SK-N-SH (cell line): ENCODE results near the gene ULK1. TPM values are rescaled to one million over a fixed set of nuclear protein-coding genes. Genes with fewer than 3 reads are reported as not detected.

ENCODE experiments used
- CTCF ChIA-PET: fragments of 300-600, 350-600 bp; formaldehyde crosslinking; extraction: SDS; loops from one replicate; lab custom pipeline; 2021; lab: Yijun Ruan, JAX
- POLR2A ChIA-PET: fragments of 350-600 bp; sonication (Branson Sonifier 250); formaldehyde crosslinking; extraction: SDS; loops from one replicate; lab custom pipeline; 2020; ENCODE audit warnings: antibody characterized with exemption, inconsistent platforms; lab: Yijun Ruan, JAX
- DNase-seq: peaks from one replicate; pipeline ENCODE4 v3.0.0; 2012
- H2AFZ ChIP-seq: fragments of 200-600 bp; sonication (generic); 2 replicates; pipeline ENCODE4 v1.8.1; 2016; ENCODE audit warnings: antibody characterized with exemption, mild to moderate bottlenecking, low read depth
- H3F3A ChIP-seq: fragments of 200-600 bp; sonication (generic); replicated peaks from 2 replicates; pipeline ENCODE3; 2016; ENCODE audit warnings: antibody characterized with exemption, mild to moderate bottlenecking; ENCODE audit not compliant: insufficient read depth
- H3K27ac ChIP-seq, 2 experiments: fragments of 200-500 bp in 1 of 2; fragments of 200-600 bp in 1 of 2; sonication (Bioruptor generic) in 1 of 2; sonication (generic), shearing (Covaris generic) in 1 of 2; 2 replicates each; pipeline versions ENCODE4 v1.5.1 to v1.6.1; 2014 to 2016; ENCODE audit warnings: low read depth in 2 of 2, inconsistent platforms in 1 of 2, low read length in 1 of 2, mild to moderate bottlenecking in 1 of 2, mixed read lengths in 1 of 2
- H3K27me3 ChIP-seq: fragments of 200-600 bp; sonication (generic), shearing (Covaris generic); 2 replicates; pipeline ENCODE4 v1.6.1; 2016; ENCODE audit warnings: mixed run types; ENCODE audit not compliant: insufficient read depth
- H3K36me3 ChIP-seq, 2 experiments: fragments of 200-500 bp in 1 of 2; fragments of 200-600 bp in 1 of 2; sonication (Bioruptor generic) in 1 of 2; sonication (generic) in 1 of 2; replicated peaks in 1 of 2; 2 replicates each; pipeline versions ENCODE3 to v1.5.1; 2014 to 2016; ENCODE audit warnings: low read length in 1 of 2, mild to moderate bottlenecking in 1 of 2; ENCODE audit not compliant: insufficient read depth in 2 of 2, control insufficient read depth in 1 of 2
- H3K4me1 ChIP-seq, 2 experiments: fragments of 200-500 bp in 1 of 2; fragments of 200-600 bp in 1 of 2; sonication (Bioruptor generic) in 1 of 2; sonication (generic), shearing (Covaris generic) in 1 of 2; 2 replicates each; pipeline versions ENCODE4 v1.5.1 to v1.6.1; 2014 to 2016; ENCODE audit warnings: low read depth in 1 of 2, low read length in 1 of 2, mixed run types in 1 of 2; ENCODE audit not compliant: insufficient read depth in 2 of 2, control insufficient read depth in 1 of 2
- H3K4me2 ChIP-seq: fragments of 200-600 bp; sonication (generic), shearing (Covaris generic); 2 replicates; pipeline ENCODE4 v1.6.1; 2017; ENCODE audit warnings: mixed run types
- H3K4me3 ChIP-seq, 2 experiments: fragments of 200-500 bp in 1 of 2; fragments of 200-600 bp in 1 of 2; sonication (Bioruptor generic) in 1 of 2; sonication (generic), shearing (Covaris generic) in 1 of 2; 2 replicates each; pipeline versions ENCODE4 v1.5.1 to v1.8.1; 2014 to 2016; ENCODE audit warnings: low read depth in 2 of 2, inconsistent platforms in 1 of 2, low read length in 1 of 2, mild to moderate bottlenecking in 1 of 2, mixed read lengths in 1 of 2, moderate library complexity in 1 of 2
- H3K79me2 ChIP-seq: fragments of 200-600 bp; sonication (generic); 2 replicates; pipeline ENCODE4 v1.8.1; 2017; ENCODE audit warnings: mild to moderate bottlenecking; ENCODE audit not compliant: insufficient read depth
- H3K9ac ChIP-seq: fragments of 200-600 bp; sonication (generic); 2 replicates; pipeline ENCODE4 v1.6.1; 2017; ENCODE audit warnings: mixed run types
- H3K9me2 ChIP-seq: fragments of 200-600 bp; sonication (generic); 2 replicates; pipeline ENCODE4 v1.6.1; 2017; ENCODE audit warnings: mixed run types
- H3K9me3 ChIP-seq: fragments of 200-600 bp; sonication (generic); 2 replicates; pipeline ENCODE4 v1.6.1; 2017; ENCODE audit warnings: mixed run types, mild to moderate bottlenecking, moderate library complexity
- H4K20me1 ChIP-seq: fragments of 200-600 bp; sonication (generic); 2 replicates; pipeline ENCODE4 v1.6.1; 2017; ENCODE audit warnings: mild to moderate bottlenecking, mixed run types; ENCODE audit not compliant: insufficient read depth
- CTCF ChIP-seq: fragments of 200-600 bp; sonication (generic); IDR thresholded peaks from 2 replicates; pipeline ENCODE4 v1.6.1; 2017; ENCODE audit warnings: antibody characterized with exemption, mild to moderate bottlenecking, moderate library complexity
- EP300 ChIP-seq, 2 experiments: IDR thresholded peaks; 2 replicates each; pipeline versions ENCODE4 v1.4.0 to v1.6.1; 2012; ENCODE audit warnings: borderline replicate concordance in 1 of 2, low read depth in 1 of 2, low read length in 1 of 2
- FOSL2 ChIP-seq: IDR thresholded peaks from 2 replicates; pipeline ENCODE4 v1.4.0; 2012; ENCODE audit warnings: low read depth, mild to moderate bottlenecking, moderate library complexity, borderline replicate concordance
- FOXJ3 ChIP-seq: sonication (generic); formaldehyde crosslinking; IDR thresholded peaks from 2 replicates; pipeline ENCODE4 v1.5.1; 2020; ENCODE audit warnings: mild to moderate bottlenecking, missing genetic modification reagents
- FOXM1 ChIP-seq: IDR thresholded peaks from 2 replicates; pipeline ENCODE4 v1.4.0; 2012; ENCODE audit warnings: low read depth, mild to moderate bottlenecking
- GABPA ChIP-seq: IDR thresholded peaks from 2 replicates; pipeline ENCODE4 v1.4.0; 2012; ENCODE audit warnings: low read depth, mild to moderate bottlenecking
- GATA2 ChIP-seq: sonication (generic); formaldehyde crosslinking; IDR thresholded peaks from 2 replicates; pipeline ENCODE4 v1.5.0; 2020; ENCODE audit warnings: mild to moderate bottlenecking, missing genetic modification reagents
- NFIC ChIP-seq: IDR thresholded peaks from 2 replicates; pipeline ENCODE4 v1.4.0; 2012; ENCODE audit warnings: borderline replicate concordance
- PBX3 ChIP-seq: IDR thresholded peaks from 2 replicates; pipeline ENCODE4; 2012
- RAD21 ChIP-seq: IDR thresholded peaks from 2 replicates; pipeline ENCODE4 v1.6.1; 2012; ENCODE audit warnings: mild to moderate bottlenecking, low read length
- REST ChIP-seq: IDR thresholded peaks from 2 replicates; pipeline ENCODE4 v1.6.1; 2012; ENCODE audit warnings: mild to moderate bottlenecking, low read depth, low read length, moderate library complexity
- RFX5 ChIP-seq: IDR thresholded peaks from 2 replicates; pipeline ENCODE4 v1.6.1; 2012; ENCODE audit warnings: mild to moderate bottlenecking, improper control_type of control experiment, low read length
- RXRA ChIP-seq: IDR thresholded peaks from 2 replicates; pipeline ENCODE4 v1.4.0; 2012; ENCODE audit warnings: low read depth, mild to moderate bottlenecking, borderline replicate concordance
- TAF1 ChIP-seq: IDR thresholded peaks from 2 replicates; pipeline ENCODE4 v1.6.1; 2012; ENCODE audit warnings: low read depth, mild to moderate bottlenecking, low read length, moderate library complexity, borderline replicate concordance
- TEAD4 ChIP-seq: IDR thresholded peaks from 2 replicates; pipeline ENCODE4 v1.4.0; 2012; ENCODE audit warnings: mild to moderate bottlenecking, borderline replicate concordance; ENCODE audit not compliant: insufficient read depth
- USF2 ChIP-seq: fragments of 150-350 bp; IDR thresholded peaks from 2 replicates; pipeline ENCODE4 v1.6.1; 2017; ENCODE audit warnings: antibody characterized with exemption, low read length, low read depth, borderline replicate concordance
- YY1 ChIP-seq: IDR thresholded peaks from 2 replicates; pipeline ENCODE4 v1.4.0; 2012; ENCODE audit warnings: low read depth, mild to moderate bottlenecking
- WGBS: methylation state at CpG from one replicate; pipeline ENCODE4 v1.1.6; 2017; ENCODE audit warnings: low lambda C conversion rate; 5-methylcytosine and 5-hydroxymethylcytosine counted together
- polyA plus RNA-seq, 3 experiments: library from polyadenylated mRNA; depleted of rRNA; stranded (reverse); fragments of >200 nt; gene quantifications; 2 replicates each; pipeline ENCODE4 v1.2.3, GENCODE V29; 2012

Gene ULK1
- polyA plus RNA-seq, 1 of the 3 experiments (the other 2 are of a cell fraction): 10.7 TPM

DNA sequence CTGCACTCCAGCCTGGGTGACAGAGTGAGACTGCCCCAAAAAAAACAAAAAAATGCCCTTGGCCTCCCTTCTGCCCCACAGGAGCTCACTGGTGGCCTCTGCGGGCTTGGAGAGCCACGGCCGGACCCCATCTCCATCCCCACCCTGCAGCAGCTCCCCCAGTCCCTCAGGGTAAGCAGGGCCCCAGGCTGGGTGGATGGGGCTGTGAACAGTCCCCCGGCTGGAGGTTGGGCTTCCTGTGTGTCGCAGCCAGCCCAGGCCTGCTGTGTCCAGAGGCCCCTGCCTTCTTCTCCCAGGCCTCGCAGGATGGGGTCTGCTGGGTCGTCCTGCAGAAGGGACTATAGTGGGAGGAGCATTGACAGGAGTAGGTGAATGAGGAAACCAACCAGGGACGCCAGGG lies 19.2 kb downstream of the ULK1 start (continued):
- no peak for TF ChIP-seq PBX3
- no peak for TF ChIP-seq FOXJ3

- CTCF ChIA-PET: interaction anchor here (2.8 to 3.6 kb wide), 2 partner anchors 14 to 78 kb away, joined by 12 to 23 read pairs; no protein-coding TSS in a partner anchor
- TF ChIP-seq FOSL2: no peak
- no peak for TF ChIP-seq REST
- no peak for TF ChIP-seq GATA2 (CRISPR knock-in tag)
- TF ChIP-seq EP300 (IDR thresholded peaks at IDR 0.05; ENCODE audit: borderline replicate concordance in 1 of 2, low read depth in 1 of 2, low read length in 1 of 2): no peak
- TF ChIP-seq NFIC: no peak
- no peak for TF ChIP-seq TEAD4
- no peak for TF ChIP-seq CTCF
- no peak for TF ChIP-seq RFX5
- no peak for TF ChIP-seq GABPA
- no peak for TF ChIP-seq TAF1
- TF ChIP-seq RXRA: no peak
- no peak for TF ChIP-seq YY1
- TF ChIP-seq FOXM1: no peak
- TF ChIP-seq USF2: no peak
- no peak for TF ChIP-seq RAD21
Observed at GRCh38 chr12:131914179-131914702, 19.8 kb downstream of the ULK1 start.

More at GRCh38 chr12:131914179-131914702, 19.8 kb downstream of the ULK1 start:
- Histone ChIP-seq H3K9ac (no peak overlapping the region), H3K79me2 (0 out of 2 replicates have a peak, but pooled peaks cover 4% of the 10 kb centered on the region), H3K4me1 (peaks cover 9 to 27% of the 10 kb centered on the region in 2 experiments; a peak in 2 of 4 replicates), H3K27me3 (no peaks in the 10 kb centered on the region), H2AFZ (no peak overlapping the region), H3K4me3 (no peak overlapping the region), H4K20me1 (no peaks in the 10 kb centered on the region), H3K9me3 (no peaks in the 10 kb centered on the region), H3K9me2 (no peaks in the 10 kb centered on the region), H3K36me3 (peaks cover 4 to 54% of the 10 kb centered on the region in 2 experiments), H3K27ac (no peak overlapping the region; a peak in 1 of 4 replicates), H3K4me2 (no peak overlapping the region), H3F3A (no peaks in the 10 kb centered on the region)
- WGBS: 92% methylated on average over 13 of the region's 14 CpGs
- POLR2A ChIA-PET: no interaction called here
- no peak for DNase-seq
